Neural cell (in vitro differentiated cells): ENCODE results near the gene HSD11B1L. TPM values are rescaled to one million over a fixed set of nuclear protein-coding genes. Genes with fewer than 3 reads are reported as not detected.

Source experiments
- H2AFZ ChIP-seq: fragments of 200-600, 300-800 bp; sonication (generic), shearing (Covaris generic); 2 replicates; pipeline ENCODE4 v1.6.0; 2014; ENCODE audit warnings: low read depth, mild to moderate bottlenecking, antibody characterized with exemption, low read length, moderate library complexity
- H3F3A ChIP-seq: fragments of 200-600 bp; shearing (Covaris generic); 2 replicates; pipeline ENCODE4 v1.6.1; 2016; ENCODE audit warnings: mild to moderate bottlenecking, moderate library complexity, mixed read lengths, antibody characterized with exemption, low read length; ENCODE audit not compliant: insufficient read depth, poor library complexity, severe bottlenecking
- H3K27ac ChIP-seq: fragments of 200-600, 300-800 bp; sonication (generic), shearing (Covaris generic); 2 replicates; pipeline ENCODE4 v1.5.1; 2014; ENCODE audit warnings: mild to moderate bottlenecking, low read length, moderate library complexity
- H3K27me3 ChIP-seq: fragments of 300-800, 200-600 bp; sonication (generic), shearing (Covaris generic); 2 replicates; pipeline ENCODE4 v1.6.0; 2014; ENCODE audit warnings: mild to moderate bottlenecking, low read depth, low read length, moderate library complexity; ENCODE audit not compliant: insufficient read depth
- H3K36me3 ChIP-seq: fragments of 300-800, 200-600 bp; sonication (generic), shearing (Covaris generic); 2 replicates; pipeline ENCODE4 v1.5.1; 2014; ENCODE audit warnings: mild to moderate bottlenecking, antibody characterized with exemption, low read length, moderate library complexity; ENCODE audit not compliant: insufficient read depth
- H3K4me2 ChIP-seq: fragments of 300-800, 200-600 bp; sonication (generic), shearing (Covaris generic); 2 replicates; pipeline ENCODE4 v1.6.0; 2014; ENCODE audit warnings: mild to moderate bottlenecking, low read length
- H3K4me3 ChIP-seq: fragments of 300-800, 200-600 bp; sonication (generic), shearing (Covaris generic); 2 replicates; pipeline ENCODE4 v1.5.1; 2014; ENCODE audit warnings: mild to moderate bottlenecking, low read length, moderate library complexity
- H3K79me2 ChIP-seq: fragments of 200-600 bp; shearing (Covaris generic); replicated peaks from 2 replicates; pipeline ENCODE4 v1.6.0; 2014; ENCODE audit warnings: mild to moderate bottlenecking, low read length, moderate library complexity; ENCODE audit not compliant: insufficient read depth
- H3K9ac ChIP-seq: fragments of 300-800, 200-600 bp; sonication (generic), shearing (Covaris generic); 2 replicates; pipeline ENCODE4 v1.6.1; 2016; ENCODE audit warnings: mild to moderate bottlenecking, low read length, mixed read lengths
- H3K9me2 ChIP-seq: fragments of 200-600 bp; shearing (Covaris generic); 2 replicates; pipeline ENCODE4 v1.6.1; 2016; ENCODE audit warnings: mild to moderate bottlenecking, low read length, mixed read lengths; ENCODE audit not compliant: insufficient read depth
- H3K9me3 ChIP-seq: fragments of 200-600, 300-800 bp; sonication (generic), shearing (Covaris generic); 2 replicates; pipeline ENCODE4 v1.6.1; 2016; ENCODE audit warnings: mild to moderate bottlenecking, mixed run types, low read length, moderate library complexity, mixed read lengths
- H4K20me1 ChIP-seq: fragments of 200-600 bp; shearing (Covaris generic); 2 replicates; pipeline ENCODE4 v1.6.1; 2016; ENCODE audit warnings: mild to moderate bottlenecking, mixed run types; ENCODE audit not compliant: insufficient read depth
- EP300 ChIP-seq: fragments of 450-650 bp; conservative IDR thresholded peaks from 2 replicates; pipeline ENCODE4 v1.6.1; 2014; ENCODE audit warnings: antibody characterized with exemption, mild to moderate bottlenecking, moderate library complexity; ENCODE audit not compliant: poor library complexity, severe bottlenecking
- EZH2 ChIP-seq: fragments of 200-600, 300-800 bp; shearing (Covaris generic), sonication (generic); IDR thresholded peaks from 2 replicates; pipeline ENCODE4 v1.6.1; 2014; ENCODE audit warnings: antibody characterized with exemption, low read length, borderline replicate concordance, mild to moderate bottlenecking; ENCODE audit not compliant: insufficient read depth, poor library complexity, severe bottlenecking
- MXI1 ChIP-seq: fragments of 450-650 bp; conservative IDR thresholded peaks from 2 replicates; pipeline ENCODE4 v1.6.1; 2014; ENCODE audit warnings: antibody characterized with exemption, mild to moderate bottlenecking; ENCODE audit not compliant: poor library complexity, severe bottlenecking
- POLR2AphosphoS5 ChIP-seq: IDR thresholded peaks from 2 replicates; pipeline ENCODE4 v1.6.1; 2012
- RAD21 ChIP-seq: fragments of 450-650 bp; conservative IDR thresholded peaks from 2 replicates; pipeline ENCODE4 v1.6.1; 2014; ENCODE audit warnings: antibody characterized with exemption, mild to moderate bottlenecking, moderate library complexity
- SMC3 ChIP-seq: fragments of 450-650 bp; conservative IDR thresholded peaks from 2 replicates; pipeline ENCODE4 v1.6.1; 2014; ENCODE audit warnings: antibody characterized with exemption, mild to moderate bottlenecking, moderate library complexity; ENCODE audit not compliant: poor library complexity
- TAF1 ChIP-seq: IDR thresholded peaks from 2 replicates; pipeline ENCODE4 v1.6.1; 2012; ENCODE audit warnings: low read depth
- polyA plus RNA-seq: library from polyadenylated mRNA; depleted of rRNA; stranded (reverse); fragments of >200 nt; gene quantifications from 2 replicates; pipeline ENCODE4 v1.2.3, GENCODE V29; 2014
- TF ChIP-seq, protein P1 (sequence below): IDR thresholded peaks from 2 replicates; pipeline ENCODE4 v1.6.1; 2012; ENCODE audit warnings: borderline replicate concordance
- TF ChIP-seq, protein P2 (sequence below): fragments of 450-650 bp; IDR thresholded peaks from 2 replicates; pipeline ENCODE4 v1.5.1; 2014; ENCODE audit warnings: antibody characterized with exemption, mild to moderate bottlenecking, moderate library complexity; ENCODE audit not compliant: poor library complexity, severe bottlenecking

HSD11B1L gene
- polyA plus RNA-seq, 1 donor from 2014 or later, result 170 TPM

DNA sequence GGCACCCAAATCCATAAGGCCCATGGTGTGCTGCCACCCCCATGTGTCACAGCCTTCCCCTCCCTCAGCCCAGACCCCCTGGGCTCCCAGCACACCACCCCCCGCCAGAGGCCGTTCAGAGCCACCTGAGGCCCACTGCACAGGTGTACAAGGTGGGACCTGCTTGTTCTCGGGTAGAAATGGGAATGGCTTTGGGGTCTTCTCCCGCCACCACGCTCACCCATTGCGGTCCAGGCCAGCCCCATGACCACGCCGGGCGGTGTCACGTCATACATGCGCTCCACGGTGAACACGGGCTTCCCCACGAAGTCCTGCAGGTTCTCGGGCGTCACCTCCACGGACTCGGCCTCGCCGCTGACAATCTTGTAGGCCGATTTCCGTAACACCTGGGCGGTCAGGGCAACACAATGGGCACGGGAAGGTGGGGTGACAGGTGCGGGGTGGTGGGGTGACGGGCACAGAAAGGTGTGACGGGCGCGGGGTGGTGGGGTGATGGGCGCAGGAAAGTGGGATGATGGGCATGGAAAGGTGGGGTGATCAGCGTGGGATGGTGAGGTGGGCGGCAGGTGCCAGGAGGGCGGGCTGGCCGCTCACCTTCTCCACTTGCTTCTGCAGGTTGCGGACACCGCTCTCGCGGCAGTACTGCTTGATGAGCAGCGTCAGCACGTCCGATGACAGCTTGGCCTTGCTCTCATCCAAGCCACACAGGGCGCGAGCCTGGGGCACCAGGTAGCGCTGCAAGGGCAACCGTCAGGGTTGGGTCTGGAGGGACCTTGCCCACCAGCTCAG, 13.5 kb downstream of the HSD11B1L start:
- no peak overlapping the region for H3K4me3 ChIP-seq
- TF ChIP-seq MXI1, result no peak
- no peak for TF ChIP-seq POLR2AphosphoS5
- TF ChIP-seq EZH2, result no peak
- TF ChIP-seq, protein P1, sequence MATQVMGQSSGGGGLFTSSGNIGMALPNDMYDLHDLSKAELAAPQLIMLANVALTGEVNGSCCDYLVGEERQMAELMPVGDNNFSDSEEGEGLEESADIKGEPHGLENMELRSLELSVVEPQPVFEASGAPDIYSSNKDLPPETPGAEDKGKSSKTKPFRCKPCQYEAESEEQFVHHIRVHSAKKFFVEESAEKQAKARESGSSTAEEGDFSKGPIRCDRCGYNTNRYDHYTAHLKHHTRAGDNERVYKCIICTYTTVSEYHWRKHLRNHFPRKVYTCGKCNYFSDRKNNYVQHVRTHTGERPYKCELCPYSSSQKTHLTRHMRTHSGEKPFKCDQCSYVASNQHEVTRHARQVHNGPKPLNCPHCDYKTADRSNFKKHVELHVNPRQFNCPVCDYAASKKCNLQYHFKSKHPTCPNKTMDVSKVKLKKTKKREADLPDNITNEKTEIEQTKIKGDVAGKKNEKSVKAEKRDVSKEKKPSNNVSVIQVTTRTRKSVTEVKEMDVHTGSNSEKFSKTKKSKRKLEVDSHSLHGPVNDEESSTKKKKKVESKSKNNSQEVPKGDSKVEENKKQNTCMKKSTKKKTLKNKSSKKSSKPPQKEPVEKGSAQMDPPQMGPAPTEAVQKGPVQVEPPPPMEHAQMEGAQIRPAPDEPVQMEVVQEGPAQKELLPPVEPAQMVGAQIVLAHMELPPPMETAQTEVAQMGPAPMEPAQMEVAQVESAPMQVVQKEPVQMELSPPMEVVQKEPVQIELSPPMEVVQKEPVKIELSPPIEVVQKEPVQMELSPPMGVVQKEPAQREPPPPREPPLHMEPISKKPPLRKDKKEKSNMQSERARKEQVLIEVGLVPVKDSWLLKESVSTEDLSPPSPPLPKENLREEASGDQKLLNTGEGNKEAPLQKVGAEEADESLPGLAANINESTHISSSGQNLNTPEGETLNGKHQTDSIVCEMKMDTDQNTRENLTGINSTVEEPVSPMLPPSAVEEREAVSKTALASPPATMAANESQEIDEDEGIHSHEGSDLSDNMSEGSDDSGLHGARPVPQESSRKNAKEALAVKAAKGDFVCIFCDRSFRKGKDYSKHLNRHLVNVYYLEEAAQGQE, result no peak
- no peak for TF ChIP-seq TAF1
- no peak for TF ChIP-seq EP300
- no peak for TF ChIP-seq RAD21
- TF ChIP-seq, protein P2, sequence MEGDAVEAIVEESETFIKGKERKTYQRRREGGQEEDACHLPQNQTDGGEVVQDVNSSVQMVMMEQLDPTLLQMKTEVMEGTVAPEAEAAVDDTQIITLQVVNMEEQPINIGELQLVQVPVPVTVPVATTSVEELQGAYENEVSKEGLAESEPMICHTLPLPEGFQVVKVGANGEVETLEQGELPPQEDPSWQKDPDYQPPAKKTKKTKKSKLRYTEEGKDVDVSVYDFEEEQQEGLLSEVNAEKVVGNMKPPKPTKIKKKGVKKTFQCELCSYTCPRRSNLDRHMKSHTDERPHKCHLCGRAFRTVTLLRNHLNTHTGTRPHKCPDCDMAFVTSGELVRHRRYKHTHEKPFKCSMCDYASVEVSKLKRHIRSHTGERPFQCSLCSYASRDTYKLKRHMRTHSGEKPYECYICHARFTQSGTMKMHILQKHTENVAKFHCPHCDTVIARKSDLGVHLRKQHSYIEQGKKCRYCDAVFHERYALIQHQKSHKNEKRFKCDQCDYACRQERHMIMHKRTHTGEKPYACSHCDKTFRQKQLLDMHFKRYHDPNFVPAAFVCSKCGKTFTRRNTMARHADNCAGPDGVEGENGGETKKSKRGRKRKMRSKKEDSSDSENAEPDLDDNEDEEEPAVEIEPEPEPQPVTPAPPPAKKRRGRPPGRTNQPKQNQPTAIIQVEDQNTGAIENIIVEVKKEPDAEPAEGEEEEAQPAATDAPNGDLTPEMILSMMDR, result no peak
- TF ChIP-seq SMC3, result no peak
- H3K36me3 ChIP-seq, result no peaks in the 10 kb centered on the region
- H3K27ac ChIP-seq, result no peak overlapping the region
- peaks cover 15% of the 10 kb centered on the region for H3K79me2 ChIP-seq
- no peak overlapping the region for H2AFZ ChIP-seq
- no peaks in the 10 kb centered on the region for H3F3A ChIP-seq
- no peak overlapping the region for H3K4me2 ChIP-seq
- H3K9ac ChIP-seq, result no peak overlapping the region
- no peaks in the 10 kb centered on the region for H3K27me3 ChIP-seq
- H3K9me2 ChIP-seq, result no peaks in the 10 kb centered on the region
- peaks cover 11% of the 10 kb centered on the region for H4K20me1 ChIP-seq
- no peaks in the 10 kb centered on the region for H3K9me3 ChIP-seq

DNA sequence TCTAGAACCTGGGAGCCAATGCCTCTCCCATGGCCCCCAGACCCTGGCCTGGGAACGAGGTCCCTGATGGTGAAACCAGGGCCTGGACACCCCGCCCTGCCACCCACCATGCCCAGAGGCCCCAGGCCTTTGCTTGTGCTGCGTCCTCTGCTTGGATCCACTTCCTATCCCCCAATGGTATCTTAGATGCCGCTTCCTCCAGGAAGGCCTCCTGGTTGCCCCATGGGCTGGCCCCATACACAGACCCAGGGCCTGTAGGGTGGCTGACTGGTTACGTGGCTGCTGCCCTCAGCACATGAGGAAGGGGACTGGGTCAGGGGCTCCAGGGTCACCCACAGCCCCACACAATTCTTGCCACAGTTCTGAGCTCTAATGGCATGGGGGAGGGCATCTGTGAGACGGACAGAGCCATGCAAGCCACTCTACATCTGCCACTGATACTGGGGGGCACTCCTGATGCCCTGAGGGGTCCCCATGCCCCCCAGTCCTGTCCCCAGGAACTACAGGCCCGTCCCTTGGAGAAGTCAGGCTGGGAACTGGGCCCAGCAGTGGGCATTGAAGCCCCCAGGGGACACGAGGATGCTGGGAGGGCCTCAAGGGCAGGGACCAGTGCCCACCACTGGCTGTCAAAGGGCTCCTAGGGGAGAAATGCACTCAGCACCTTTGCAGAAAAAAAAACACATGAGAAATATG, 14.3 kb downstream of the HSD11B1L start:
- Histone ChIP-seq H3K27ac (no peak overlapping the region), H3F3A (no peaks in the 10 kb centered on the region), H3K4me3 (no peak overlapping the region), H3K9me2 (no peaks in the 10 kb centered on the region), H3K79me2 (peaks cover 15% of the 10 kb centered on the region), H3K9me3 (no peaks in the 10 kb centered on the region), H3K4me2 (no peak overlapping the region), H3K27me3 (no peaks in the 10 kb centered on the region), H3K36me3 (no peaks in the 10 kb centered on the region), H2AFZ (no peak overlapping the region), H3K9ac (no peak overlapping the region), H4K20me1 (peaks cover 11% of the 10 kb centered on the region)
- no peak for TF ChIP-seq EP300
- no peak for TF ChIP-seq MXI1
- no peak for TF ChIP-seq RAD21
- no peak for TF ChIP-seq POLR2AphosphoS5
- TF ChIP-seq, protein P1, result no peak
- TF ChIP-seq, protein P2, result no peak
- no peak for TF ChIP-seq EZH2
- no peak for TF ChIP-seq TAF1
- TF ChIP-seq SMC3, result no peak
